Measurements from ENCODE around the gene IFNA7. TPM values are rescaled to one million over a fixed set of nuclear protein-coding genes. Genes with fewer than 3 reads are reported as not detected.
A peak's percentile ranks its signal among the peaks of the same experiment; 100 is the strongest.
"Not testable (repeated sequence)": the region's sequence is repeated elsewhere in the genome, so short reads cannot be mapped to it uniquely, and the experiment has no call there.

Gene IFNA7
- total RNA-seq, 1 donor, result not detected

GRCh38 chr9:21234153-21234687 lies 32.2 kb upstream of the IFNA7 start:
- TF ChIP-seq CTCF (IDR thresholded peaks at IDR 0.05; ENCODE audit: insufficient read depth, low read length), result no peak
- no peak overlapping the region for H3K4me3 ChIP-seq (ENCODE audit: low read depth, low read length)
- no peak for DNase-seq (ENCODE audit: low read depth)

GRCh38 chr9:21233258-21233657 lies 31.3 kb upstream of the IFNA7 start:
- no peak for TF ChIP-seq CTCF (IDR thresholded peaks at IDR 0.05; ENCODE audit: insufficient read depth, low read length)
- no peak for DNase-seq (ENCODE audit: low read depth)
- H3K4me3 ChIP-seq (ENCODE audit: low read depth, low read length), result no peak overlapping the region

GRCh38 chr9:21228122-21228521 lies 26.1 kb upstream of the IFNA7 start, which contains the start of gene IFNA17:
IFNA17 (minus strand) TSS chr9:21228222; CDS start chr9:21228173, 49 bp downstream.
- no peak for DNase-seq (ENCODE audit: low read depth)
- H3K4me3 ChIP-seq (ENCODE audit: low read depth, low read length), result no peak within 1 kb of the TSS
- no peak for TF ChIP-seq CTCF (IDR thresholded peaks at IDR 0.05; ENCODE audit: insufficient read depth, low read length)

- not testable (repeated sequence) for H3K4me3 ChIP-seq (ENCODE audit: low read depth, low read length); DNase-seq (ENCODE audit: low read depth)
These were observed 15.2 kb upstream of the IFNA7 start, which contains the start of gene IFNA16 for GRCh38 chr9:21217211-21217610. IFNA16 (minus strand) TSS chr9:21217311; CDS start chr9:21217305, 6 bp downstream.

- DNase-seq (ENCODE audit: low read depth), result peak; percentile 14
- peak; percentile 53 for TF ChIP-seq CTCF (IDR thresholded peaks at IDR 0.05; ENCODE audit: insufficient read depth, low read length)
- not testable (repeated sequence) for H3K4me3 ChIP-seq (ENCODE audit: low read depth, low read length)
These were observed 11.7 kb upstream of the IFNA7 start for GRCh38 chr9:21213411-21214326.

- DNase-seq (ENCODE audit: low read depth); H3K4me3 ChIP-seq (ENCODE audit: low read depth, low read length): not testable (repeated sequence)
These were observed 10.2 kb upstream of the IFNA7 start for GRCh38 chr9:21212160-21212559.

- DNase-seq (ENCODE audit: low read depth), result not testable (repeated sequence)
These were observed 8.8 kb upstream of the IFNA7 start for GRCh38 chr9:21210782-21211181.

GRCh38 chr9:21210311-21210710 lies 8.3 kb upstream of the IFNA7 start:
- H3K4me3 ChIP-seq (ENCODE audit: low read depth, low read length), result no peak overlapping the region
- DNase-seq (ENCODE audit: low read depth), result no peak
- no peak for TF ChIP-seq CTCF (IDR thresholded peaks at IDR 0.05; ENCODE audit: insufficient read depth, low read length)

More at GRCh38 chr9:21210782-21211181, 8.8 kb upstream of the IFNA7 start:
- not testable (repeated sequence) for H3K4me3 ChIP-seq (ENCODE audit: low read depth, low read length)

- DNase-seq (ENCODE audit: low read depth); H3K4me3 ChIP-seq (ENCODE audit: low read depth, low read length): not testable (repeated sequence)
These were observed 5.0 kb upstream of the IFNA7 start, which contains the start of gene IFNA10 for GRCh38 chr9:21207043-21207442. IFNA10 (minus strand) TSS chr9:21207143; CDS start chr9:21207097, 46 bp downstream.

All from fibroblast of the aortic adventitia (primary cell).